Skin of body (tissue), 1 donor: ENCODE results near the gene INMT. TPM values are rescaled to one million over a fixed set of nuclear protein-coding genes. Genes with fewer than 3 reads are reported as not detected.

Experiments
- total RNA-seq: library from RNA; depleted of rRNA; stranded (reverse); fragments of >200 nt; gene quantifications from one replicate; pipeline ENCODE4 v1.2.3, GENCODE V29; 2014

INMT gene
- total RNA-seq, 1 donor from 2014 or later, result 5.9 TPM

Other genes with a start within 250 kb of the INMT start
- gene GGCT, start 247.3 kb upstream of the INMT start, total RNA-seq, result 36.3 TPM
- gene GARS1, start 157.3 kb upstream of the INMT start, total RNA-seq, result 54.4 TPM
- 0.20 TPM for gene CRHR2, start 69.7 kb upstream of the INMT start, total RNA-seq
- gene MINDY4, start 19.3 kb downstream of the INMT start, total RNA-seq, result 5.2 TPM
- 56.5 TPM for gene AQP1, start 159.7 kb downstream of the INMT start, total RNA-seq
- gene GHRHR, start 211.8 kb downstream of the INMT start, total RNA-seq, result not detected